Keratinocyte (primary cell): ENCODE data around the gene ACHE. TPM values are rescaled to one million over a fixed set of nuclear protein-coding genes. Genes with fewer than 3 reads are reported as not detected.

Experiments used
- DNase-seq: peaks from one replicate; pipeline ENCODE4 v3.0.0-alpha.2; 2011; ENCODE audit warnings: low read depth, missing footprints, low spot score
- FAIRE-seq: peaks from 2 replicates; lab custom pipeline; 2011; peaks lifted over from hg19 to GRCh38; lab: Jason Lieb, UNC
- H2AFZ ChIP-seq: 2 replicates; pipeline ENCODE4 v1.6.0; 2012; ENCODE audit warnings: low read length, control low read depth, inconsistent platforms; ENCODE audit not compliant: control insufficient read depth
- H3K27ac ChIP-seq: 2 replicates; pipeline ENCODE4 v1.5.1; 2011; ENCODE audit warnings: low read length; ENCODE audit not compliant: control insufficient read depth, insufficient read depth
- H3K27me3 ChIP-seq: 3 replicates; pipeline ENCODE4 v1.6.0; 2011; ENCODE audit warnings: low read length; ENCODE audit not compliant: control insufficient read depth, insufficient read depth; ENCODE audit errors: extremely low read depth
- H3K36me3 ChIP-seq, 2 experiments: 2 replicates in 1 of 2; 3 replicates in 1 of 2; pipeline ENCODE4 v1.5.1; 2011; ENCODE audit warnings: low read length in 2 of 2, mild to moderate bottlenecking in 1 of 2; ENCODE audit not compliant: control insufficient read depth in 2 of 2, insufficient read depth in 2 of 2; ENCODE audit errors: extremely low read depth in 1 of 2
- H3K4me1 ChIP-seq: 3 replicates; pipeline ENCODE4 v1.5.1; 2011; ENCODE audit warnings: low read length; ENCODE audit not compliant: control insufficient read depth, insufficient read depth; ENCODE audit errors: extremely low read depth
- H3K4me2 ChIP-seq: 3 replicates; pipeline ENCODE4 v1.6.0; 2011; ENCODE audit warnings: low read depth, low read length; ENCODE audit not compliant: control insufficient read depth, insufficient read depth; ENCODE audit errors: extremely low read depth
- H3K4me3 ChIP-seq, 3 experiments: fragments of 200-600 bp in 1 of 3; sonication (generic) in 1 of 3; 2 replicates in 2 of 3; 3 replicates in 1 of 3; pipeline ENCODE4 v1.5.1; 2011 to 2016; ENCODE audit warnings: low read length in 3 of 3, mild to moderate bottlenecking in 3 of 3, control low read depth in 2 of 3, inconsistent platforms in 1 of 3, low read depth in 1 of 3, mixed read lengths in 1 of 3, mixed run types in 1 of 3, moderate library complexity in 1 of 3; ENCODE audit not compliant: control insufficient read depth in 2 of 3, insufficient read depth in 2 of 3; ENCODE audit errors: extremely low read depth in 1 of 3
- H3K79me2 ChIP-seq: 2 replicates; pipeline ENCODE4 v1.6.0; 2012; ENCODE audit warnings: low read length; ENCODE audit not compliant: control insufficient read depth, insufficient read depth
- H3K9ac ChIP-seq: 3 replicates; pipeline ENCODE4 v1.6.0; 2011; ENCODE audit warnings: low read length; ENCODE audit not compliant: control insufficient read depth, insufficient read depth; ENCODE audit errors: extremely low read depth
- H3K9me1 ChIP-seq: 3 replicates; pipeline ENCODE4 v1.6.0; 2011; ENCODE audit warnings: low read length; ENCODE audit not compliant: control insufficient read depth, insufficient read depth; ENCODE audit errors: extremely low read depth
- H3K9me3 ChIP-seq: 2 replicates; pipeline ENCODE4 v1.5.1; 2012; ENCODE audit warnings: low read depth, low read length; ENCODE audit not compliant: control insufficient read depth
- H4K20me1 ChIP-seq: 3 replicates; pipeline ENCODE4 v1.6.0; 2011; ENCODE audit warnings: low read length; ENCODE audit not compliant: control insufficient read depth, insufficient read depth; ENCODE audit errors: extremely low read depth
- CTCF ChIP-seq, 3 experiments: IDR thresholded peaks in 1 of 3; conservative IDR thresholded peaks in 1 of 3; optimal IDR thresholded peaks in 1 of 3; 2 replicates in 2 of 3; 3 replicates in 1 of 3; pipeline versions ENCODE3 to v1.5.1; 2011; ENCODE audit warnings: low read length in 3 of 3, mild to moderate bottlenecking in 3 of 3, moderate library complexity in 2 of 3, control low read depth in 1 of 3, inconsistent platforms in 1 of 3; ENCODE audit not compliant: insufficient read depth in 2 of 3; ENCODE audit errors: extremely low read depth in 1 of 3
- EZH2 ChIP-seq: IDR thresholded peaks from one replicate; pipeline ENCODE4 v1.6.1; 2012; ENCODE audit warnings: inconsistent platforms, mild to moderate bottlenecking, low read length, moderate library complexity
- dilution Hi-C: fragments of 300-500 bp; cut with MboI; formaldehyde crosslinking; loops from one replicate; pipeline ENCODE4 v1.7.0; 2020; ENCODE audit warnings: low sequenced_read_pairs; ENCODE audit not compliant: extremely low pct_ligation_motif_present
- polyA plus RNA-seq, 5 experiments: library from polyadenylated mRNA; depleted of rRNA in 3 of 5; stranded (reverse) in 3 of 5; stranded (forward) in 1 of 5; unstranded in 1 of 5; fragments of >200 nt; gene quantifications; 1 replicate in 1 of 5; 2 replicates in 3 of 5; 3 replicates in 1 of 5; pipeline versions ENCODE4 v1.2.1 to v1.2.3, GENCODE V29; 2011 to 2012; ENCODE audit warnings: missing spikeins in 2 of 5, low read depth in 1 of 5, low replicate concordance in 1 of 5

Gene ACHE
- polyA plus RNA-seq, 1 donor (not counting 4 experiments of a cell fraction or from before 2014, with no cell fraction given): 0.07 TPM

DNA sequence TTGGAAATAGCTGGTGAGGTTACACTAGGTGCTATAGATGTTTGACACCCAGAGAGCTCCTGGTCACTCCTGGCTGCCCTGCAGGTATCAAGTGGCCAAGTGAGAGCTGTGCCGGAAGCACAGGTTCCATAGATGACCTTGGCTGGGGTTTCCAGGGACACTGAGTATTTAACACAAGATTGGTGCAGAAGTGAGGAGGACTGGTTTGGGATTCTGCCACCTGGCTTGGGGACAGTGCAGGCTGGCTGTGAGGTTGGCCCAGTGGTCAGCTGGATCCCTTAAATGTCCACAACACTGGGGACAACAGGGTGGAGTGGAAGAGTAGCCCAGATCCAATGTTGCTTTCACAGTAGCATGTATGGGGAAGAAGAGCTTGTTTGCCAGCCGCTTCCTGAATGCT is 5.3 kb upstream of the ACHE start:
- Histone ChIP-seq H4K20me1 (no peaks in the 10 kb centered on the region), H3K79me2 (no peaks in the 10 kb centered on the region), H3K36me3 (no peaks in the 10 kb centered on the region), H3K27ac (no peak overlapping the region), H3K4me3 (no peak overlapping the region), H3K27me3 (peaks cover 25% of the 10 kb centered on the region), H3K9me1 (no peaks in the 10 kb centered on the region), H3K4me2 (no peak overlapping the region), H3K9me3 (no peaks in the 10 kb centered on the region), H2AFZ (no peak overlapping the region), H3K4me1 (peaks cover 3% of the 10 kb centered on the region), H3K9ac (no peak overlapping the region)
- no peak for FAIRE-seq
- DNase-seq: no peak
- TF ChIP-seq EZH2 (no peak), CTCF (optimal IDR thresholded peaks at IDR 0.05 in 1 of 3, IDR thresholded peaks at IDR 0.05 in 1 of 3, conservative IDR thresholded peaks at IDR 0.05 in 1 of 3; ENCODE audit: extremely low read depth in 1 of 3, insufficient read depth in 2 of 3, low read length in 3 of 3) (no peak)
- dilution Hi-C loops: no loop called here

DNA sequence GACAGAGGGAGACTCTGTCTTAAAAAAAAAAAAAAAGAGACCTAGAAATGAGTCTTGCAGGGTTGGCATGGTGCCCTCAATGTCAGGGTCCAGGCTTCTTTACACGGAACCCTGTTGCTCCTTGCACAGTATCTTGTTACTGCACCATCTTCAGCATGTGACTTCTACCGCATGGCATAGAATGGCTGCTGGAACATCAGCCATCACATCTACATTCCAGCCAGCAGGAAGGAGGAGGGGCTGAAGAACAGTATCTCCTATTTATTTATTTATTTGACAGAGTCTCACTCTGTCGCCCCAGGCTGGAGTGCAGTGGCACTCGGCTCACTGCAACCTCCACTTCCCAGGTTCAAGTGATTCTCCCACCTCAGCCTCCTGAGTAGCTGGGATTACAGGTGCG is 3.7 kb upstream of the ACHE start:
- no peak for FAIRE-seq
- no peak overlapping the region for H3K4me2 ChIP-seq
- H3K4me1 ChIP-seq: peaks cover 5% of the 10 kb centered on the region
- H3K9me1 ChIP-seq: no peaks in the 10 kb centered on the region
- dilution Hi-C loops: no loop called here
- H3K9ac ChIP-seq: no peak overlapping the region
- TF ChIP-seq CTCF (optimal IDR thresholded peaks at IDR 0.05 in 1 of 3, IDR thresholded peaks at IDR 0.05 in 1 of 3, conservative IDR thresholded peaks at IDR 0.05 in 1 of 3; ENCODE audit: extremely low read depth in 1 of 3, insufficient read depth in 2 of 3, low read length in 3 of 3): no peak
- TF ChIP-seq EZH2: no peak
- peaks cover 39% of the 10 kb centered on the region for H3K27me3 ChIP-seq
- H3K27ac ChIP-seq: no peak overlapping the region
- no peak for DNase-seq
- no peaks in the 10 kb centered on the region for H3K79me2 ChIP-seq
- H3K4me3 ChIP-seq: no peak overlapping the region
- H4K20me1 ChIP-seq: no peaks in the 10 kb centered on the region
- H3K36me3 ChIP-seq: no peaks in the 10 kb centered on the region
- H3K9me3 ChIP-seq: no peaks in the 10 kb centered on the region
- no peak overlapping the region for H2AFZ ChIP-seq
